Left lung (tissue), 10 donors: ENCODE results near the gene PHF2. TPM values are rescaled to one million over a fixed set of nuclear protein-coding genes. Genes with fewer than 3 reads are reported as not detected.

Source experiments
- ATAC-seq: fragments of 200-7000 bp; cut with Tn5 transposase; one replicate; pipeline ENCODE4 v1.9.1; 2020; ENCODE audit warnings: moderate library complexity
- DNase-seq, 4 donors: peaks; one replicate each; pipeline ENCODE4 v3.0.0-alpha.2; 2013 to 2020
- H3K27ac ChIP-seq, 2 donors: fragments of 200-600 bp; sonication (generic) in 1 of 2; one replicate each; pipeline versions ENCODE4 v1.5.0 to v1.8.0; 2020 to 2021
- H3K27me3 ChIP-seq, 2 donors: fragments of 200-600 bp; sonication (generic) in 1 of 2; one replicate each; pipeline versions ENCODE4 v1.5.0 to v1.8.0; 2020 to 2021
- H3K36me3 ChIP-seq, 2 donors: fragments of 200-600 bp; sonication (generic) in 1 of 2; one replicate each; pipeline versions ENCODE4 v1.5.0 to v1.8.0; 2020 to 2021
- H3K4me1 ChIP-seq, 2 donors: fragments of 200-600 bp; one replicate each; pipeline ENCODE4 v1.8.0; 2021
- H3K4me3 ChIP-seq, 2 donors: fragments of 200-600 bp; sonication (generic) in 1 of 2; one replicate each; pipeline versions ENCODE4 v1.5.0 to v1.8.0; 2020 to 2021; ENCODE audit warnings: mild to moderate bottlenecking in 1 of 2
- H3K9me3 ChIP-seq, 2 donors: fragments of 200-600 bp; sonication (generic) in 1 of 2; one replicate each; pipeline versions ENCODE4 v1.5.0 to v1.8.0; 2020 to 2021
- CTCF ChIP-seq, 2 donors: fragments of 200-600 bp; sonication (generic) in 1 of 2; IDR thresholded peaks; one replicate each; pipeline versions ENCODE4 v1.5.0 to v1.8.0; 2021; ENCODE audit warnings: antibody characterized with exemption in 2 of 2
- intact Hi-C, 2 donors: fragments of 100-400 bp; cut with DNase I; formaldehyde crosslinking; loops; one replicate each; pipeline versions ENCODE4 v1.11.2 to v1.14.2; 2022
- polyA plus RNA-seq, 6 donors: library from polyadenylated mRNA; unstranded; fragments of 120-200 nt; gene quantifications; one replicate each; pipeline ENCODE4 v1.2.1, GENCODE V29; 2013; ENCODE audit not compliant: insufficient read length in 6 of 6
- total RNA-seq, 2 donors: library from RNA; stranded (reverse); fragmentation: NEBNext Ultra II Directional; extraction: Animal tissue kit (Norgen Biotek cat#: 25700); gene quantifications; one replicate each; pipeline ENCODE4 v1.2.1, GENCODE V29; 2021
- donor health status: DM: no; HTN: yes; CAD: no.
- donor health status: DM: no; HTN: no; CAD: no.

The PHF2 gene
- total and polyA plus RNA-seq, 8 donors = 29.1 to 53.7 (median 42.3) TPM

DNA sequence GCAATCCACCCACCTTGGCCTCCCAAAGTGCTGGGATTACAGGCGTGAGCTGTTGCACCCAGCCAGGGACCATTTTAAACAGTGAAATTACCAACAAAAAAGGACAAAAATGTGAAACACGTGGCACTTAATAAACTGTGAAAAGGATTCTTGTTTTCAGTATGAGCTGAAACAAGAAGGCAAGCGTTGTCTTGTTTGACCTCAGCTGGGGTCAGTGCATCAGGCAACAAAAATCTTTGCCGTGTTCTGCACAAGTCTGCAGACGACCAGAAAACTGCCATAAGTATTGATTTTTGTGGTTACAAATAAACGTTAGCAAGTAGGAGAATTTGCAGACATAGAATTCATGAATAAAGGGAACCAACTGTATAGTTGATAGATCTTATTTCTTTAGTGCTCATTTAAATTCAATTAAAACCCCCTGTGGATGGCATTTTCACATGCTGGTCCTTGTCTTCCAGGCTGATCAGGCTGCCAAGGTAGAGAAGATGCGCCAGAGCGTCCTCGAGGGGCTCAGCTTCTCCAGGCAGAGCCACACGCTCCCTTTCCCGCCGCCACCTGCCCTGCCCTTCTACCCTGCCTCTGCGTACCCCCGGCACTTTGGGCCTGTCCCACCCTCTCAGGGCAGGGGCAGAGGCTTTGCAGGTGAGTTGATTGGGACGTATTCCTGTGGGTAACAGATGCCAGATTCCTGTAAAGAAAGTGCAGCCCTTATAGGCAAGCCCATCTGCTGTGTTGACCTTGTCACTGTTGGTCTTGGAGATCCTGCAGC lies 18.8 kb upstream of the PHF2 start:
- intact Hi-C loops = no loop called here
- no peak for DNase-seq
- no peak overlapping the region for H3K27ac ChIP-seq
- H3K9me3 ChIP-seq = no peaks in the 10 kb centered on the region
- no peak overlapping the region for H3K4me3 ChIP-seq
- no peaks in the 10 kb centered on the region for H3K27me3 ChIP-seq
- H3K4me1 ChIP-seq = no peaks in the 10 kb centered on the region
- TF ChIP-seq CTCF (IDR thresholded peaks at IDR 0.05) = no peak
- peaks cover 3 to 90% of the 10 kb centered on the region in 2 donors for H3K36me3 ChIP-seq
- no peak for ATAC-seq

DNA sequence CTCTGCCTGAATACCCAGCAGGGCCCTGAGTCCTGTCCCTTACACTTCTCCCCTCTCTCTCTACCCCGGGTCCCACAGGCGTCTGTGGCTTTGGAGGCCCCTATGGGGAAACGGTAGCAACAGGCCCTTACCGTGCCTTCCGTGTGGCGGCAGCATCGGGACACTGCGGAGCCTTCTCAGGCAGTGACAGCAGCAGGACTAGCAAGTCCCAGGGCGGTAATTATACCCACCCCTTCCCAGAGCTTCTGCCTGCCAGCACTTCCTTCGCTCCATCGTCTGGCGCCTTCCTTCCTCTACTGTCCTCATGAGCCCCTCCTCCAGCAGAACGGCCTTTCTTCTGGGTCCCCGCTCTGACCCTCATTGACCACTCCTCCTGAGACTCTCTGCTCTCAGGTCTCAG lies 17.9 kb upstream of the PHF2 start:
- no peak for ATAC-seq
- Histone ChIP-seq H3K27ac (no peak overlapping the region), H3K27me3 (no peaks in the 10 kb centered on the region), H3K9me3 (no peaks in the 10 kb centered on the region), H3K4me1 (no peaks in the 10 kb centered on the region), H3K4me3 (no peak overlapping the region), H3K36me3 (peaks cover 3 to 93% of the 10 kb centered on the region in 2 donors)
- TF ChIP-seq CTCF (IDR thresholded peaks at IDR 0.05) = no peak
- no peak for DNase-seq
- intact Hi-C loops = no loop called here

GRCh38 chr9:93560991-93561390 lies 15.4 kb upstream of the PHF2 start:
- Histone ChIP-seq H3K4me1 (peaks cover under 1 to 4% of the 10 kb centered on the region in 2 donors), H3K9me3 (no peaks in the 10 kb centered on the region), H3K36me3 (peaks cover 3 to 92% of the 10 kb centered on the region in 2 donors), H3K27ac (no peak overlapping the region), H3K4me3 (no peak overlapping the region), H3K27me3 (no peaks in the 10 kb centered on the region)
- ATAC-seq (no peak), DNase-seq (no peak)
- intact Hi-C loops = no loop called here
- TF ChIP-seq CTCF (IDR thresholded peaks at IDR 0.05) = no peak

- intact Hi-C loops = no loop called here
- Histone ChIP-seq H3K27ac (no peak overlapping the region), H3K4me1 (peaks cover 6 to 13% of the 10 kb centered on the region in 2 donors), H3K9me3 (no peaks in the 10 kb centered on the region), H3K36me3 (peaks cover 3 to 80% of the 10 kb centered on the region in 2 donors), H3K4me3 (no peak overlapping the region), H3K27me3 (no peaks in the 10 kb centered on the region)
- ATAC-seq (no peak), DNase-seq (no peak)
- TF ChIP-seq CTCF (IDR thresholded peaks at IDR 0.05) = no peak
Measured at GRCh38 chr9:93562157-93562556, 14.2 kb upstream of the PHF2 start.

- Histone ChIP-seq H3K4me3 (no peak overlapping the region), H3K4me1 (peaks cover 9 to 27% of the 10 kb centered on the region in 2 donors), H3K27me3 (no peaks in the 10 kb centered on the region), H3K36me3 (peaks cover 0 to 51% of the 10 kb centered on the region in 2 donors), H3K9me3 (no peaks in the 10 kb centered on the region), H3K27ac (no peak overlapping the region)
- ATAC-seq (no peak), DNase-seq (no peak)
- intact Hi-C loops = no loop called here
- TF ChIP-seq CTCF (IDR thresholded peaks at IDR 0.05) = no peak
Measured at GRCh38 chr9:93565089-93565488, 11.3 kb upstream of the PHF2 start.
